A549 (cell line): Measurements from ENCODE around the gene QRFPR.

Experiments used
- CEBPB ChIP-seq, 2 experiments: fragments of >200 bp in 1 of 2; sonication (Bioruptor Twin) in 1 of 2; formaldehyde crosslinking in 1 of 2; IDR thresholded peaks; 2 replicates each; pipeline ENCODE4 v1.6.1; 2012 to 2016
- CHD2 ChIP-seq: fragments of 150-350 bp; IDR thresholded peaks from 2 replicates; pipeline ENCODE4 v1.6.1; 2014; ENCODE audit warnings: low read length; ENCODE audit not compliant: partially characterized antibody
- EP300 ChIP-seq, 2 experiments: fragments of >200 bp; sonication (Bioruptor Twin); formaldehyde crosslinking; IDR thresholded peaks; 2 replicates in 1 of 2; 3 replicates in 1 of 2; pipeline ENCODE4 v1.6.1; 2016 to 2017
- MAZ ChIP-seq: fragments of 150-350 bp; IDR thresholded peaks from 2 replicates; pipeline ENCODE4 v1.6.1; 2014; ENCODE audit warnings: antibody characterized with exemption, low read depth, low read length, borderline replicate concordance
- MYC ChIP-seq: IDR thresholded peaks from 2 replicates; pipeline ENCODE4 v1.6.1; 2012; ENCODE audit warnings: mild to moderate bottlenecking, inconsistent platforms, low read length, improper control_type of control experiment, borderline replicate concordance
- NPAS2 ChIP-seq: fragments of 250-450 bp; sonication (Bioruptor Pico); IDR thresholded peaks from 2 replicates; pipeline ENCODE4 v1.8.0; 2022; ENCODE audit warnings: mild to moderate bottlenecking, moderate library complexity, borderline replicate concordance
- POLR2A ChIP-seq: IDR thresholded peaks from 2 replicates; pipeline ENCODE4 v1.6.1; 2012; ENCODE audit warnings: mild to moderate bottlenecking, low read length
- RAD21 ChIP-seq, 2 experiments: fragments of >200 bp in 1 of 2; sonication (Bioruptor Twin) in 1 of 2; formaldehyde crosslinking in 1 of 2; IDR thresholded peaks in 1 of 2; conservative IDR thresholded peaks in 1 of 2; 2 replicates in 1 of 2; 3 replicates in 1 of 2; pipeline ENCODE4 v1.6.1; 2012 to 2018; ENCODE audit warnings: inconsistent platforms in 1 of 2
- RCOR1 ChIP-seq: fragments of 150-350 bp; IDR thresholded peaks from 2 replicates; pipeline ENCODE4 v1.6.1; 2014; ENCODE audit warnings: antibody characterized with exemption, low read length, low read depth
- RFX5 ChIP-seq: fragments of 450-650 bp; IDR thresholded peaks from 2 replicates; pipeline ENCODE4 v1.7.1; 2014; ENCODE audit warnings: antibody characterized with exemption, mild to moderate bottlenecking, moderate library complexity
- ZFP36 ChIP-seq: fragments of 450-650 bp; IDR thresholded peaks from 2 replicates; pipeline ENCODE4 v1.6.1; 2014; ENCODE audit warnings: borderline replicate concordance; ENCODE audit not compliant: partially characterized antibody
- ZSCAN20 ChIP-seq: fragments of 250-450 bp; sonication (Bioruptor Pico); IDR thresholded peaks from 2 replicates; pipeline ENCODE4 v1.8.0; 2022; ENCODE audit warnings: mild to moderate bottlenecking, moderate library complexity
- TF ChIP-seq, protein P1 (sequence below): fragments of >200 bp; sonication (Bioruptor Twin); formaldehyde crosslinking; IDR thresholded peaks from 3 replicates; pipeline ENCODE4 v1.5.1; 2016
- TF ChIP-seq, protein P2 (sequence below): IDR thresholded peaks from 2 replicates; pipeline ENCODE4 v1.6.1; 2012

DNA sequence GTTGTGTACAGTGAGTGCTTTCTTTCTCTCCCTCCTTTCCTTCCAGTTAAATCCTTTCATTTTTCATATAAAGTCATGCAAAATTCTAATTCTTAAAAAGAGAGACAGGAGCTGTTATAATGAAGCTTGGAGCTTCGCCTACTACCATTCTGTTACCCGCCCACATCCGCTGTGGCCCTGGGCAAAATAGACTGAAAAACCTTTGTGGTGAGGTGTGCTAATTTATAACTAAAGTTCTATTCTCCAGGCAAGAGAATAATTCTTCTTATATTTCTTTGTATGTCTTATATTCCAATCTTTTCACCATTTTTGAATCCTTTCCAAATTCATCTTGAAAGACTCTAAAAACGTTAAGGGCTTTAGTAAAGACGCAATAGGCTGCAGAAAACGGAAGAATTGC lies 7.0 kb downstream of the QRFPR start:
- TF ChIP-seq, protein P1, sequence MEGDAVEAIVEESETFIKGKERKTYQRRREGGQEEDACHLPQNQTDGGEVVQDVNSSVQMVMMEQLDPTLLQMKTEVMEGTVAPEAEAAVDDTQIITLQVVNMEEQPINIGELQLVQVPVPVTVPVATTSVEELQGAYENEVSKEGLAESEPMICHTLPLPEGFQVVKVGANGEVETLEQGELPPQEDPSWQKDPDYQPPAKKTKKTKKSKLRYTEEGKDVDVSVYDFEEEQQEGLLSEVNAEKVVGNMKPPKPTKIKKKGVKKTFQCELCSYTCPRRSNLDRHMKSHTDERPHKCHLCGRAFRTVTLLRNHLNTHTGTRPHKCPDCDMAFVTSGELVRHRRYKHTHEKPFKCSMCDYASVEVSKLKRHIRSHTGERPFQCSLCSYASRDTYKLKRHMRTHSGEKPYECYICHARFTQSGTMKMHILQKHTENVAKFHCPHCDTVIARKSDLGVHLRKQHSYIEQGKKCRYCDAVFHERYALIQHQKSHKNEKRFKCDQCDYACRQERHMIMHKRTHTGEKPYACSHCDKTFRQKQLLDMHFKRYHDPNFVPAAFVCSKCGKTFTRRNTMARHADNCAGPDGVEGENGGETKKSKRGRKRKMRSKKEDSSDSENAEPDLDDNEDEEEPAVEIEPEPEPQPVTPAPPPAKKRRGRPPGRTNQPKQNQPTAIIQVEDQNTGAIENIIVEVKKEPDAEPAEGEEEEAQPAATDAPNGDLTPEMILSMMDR, result no peak
- no peak for TF ChIP-seq RCOR1
- no peak for TF ChIP-seq NPAS2 (CRISPR knock-in tag)
- no peak for TF ChIP-seq POLR2A
- TF ChIP-seq MYC, result no peak
- no peak for TF ChIP-seq CEBPB (IDR thresholded peaks at IDR 0.05)
- TF ChIP-seq MAZ, result no peak
- no peak for TF ChIP-seq RAD21 (conservative IDR thresholded peaks at IDR 0.05 in 1 of 2, IDR thresholded peaks at IDR 0.05 in 1 of 2)
- TF ChIP-seq, protein P2, sequence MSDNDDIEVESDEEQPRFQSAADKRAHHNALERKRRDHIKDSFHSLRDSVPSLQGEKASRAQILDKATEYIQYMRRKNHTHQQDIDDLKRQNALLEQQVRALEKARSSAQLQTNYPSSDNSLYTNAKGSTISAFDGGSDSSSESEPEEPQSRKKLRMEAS, result no peak
- no peak for TF ChIP-seq RFX5
- no peak for TF ChIP-seq ZFP36
- TF ChIP-seq ZSCAN20, result no peak
- no peak for TF ChIP-seq CHD2
- TF ChIP-seq EP300 (IDR thresholded peaks at IDR 0.05), result no peak
